GM19463 (cell line): ENCODE measurements around the gene ADAM23.

Experiments
- ATAC-seq: cut with Tn5 transposase; IDR thresholded peaks from one replicate; pipeline ENCODE4 v1.9.1; 2021; ENCODE audit warnings: mild to moderate bottlenecking, moderate library complexity; ENCODE audit not compliant: unreplicated experiment

The ADAM23 gene

DNA sequence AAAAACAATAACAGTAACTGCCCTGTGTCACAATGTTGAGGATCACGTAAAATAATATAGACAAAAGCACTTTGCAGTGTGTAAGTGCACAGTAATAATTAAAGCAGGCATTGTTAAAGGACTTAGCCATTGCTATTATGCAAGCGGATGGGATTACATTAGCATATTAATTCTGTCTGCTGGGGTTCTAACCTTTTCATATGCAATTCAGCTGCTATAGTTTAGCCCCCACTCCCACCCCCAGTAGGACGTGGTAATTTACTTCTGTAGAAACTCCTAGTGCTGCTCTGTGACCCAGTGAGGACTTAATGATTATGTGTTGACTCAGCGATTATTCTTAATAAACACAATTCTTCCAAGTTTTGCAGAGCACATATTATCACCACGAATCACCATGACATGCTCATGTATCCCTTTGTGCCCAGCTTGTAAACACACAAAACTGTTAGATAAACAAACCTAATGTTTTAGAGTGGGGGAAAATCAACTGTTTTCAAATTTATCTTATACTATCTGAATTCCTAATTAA, 5.1 kb upstream of the ADAM23 start:
- ATAC-seq = no peak

DNA sequence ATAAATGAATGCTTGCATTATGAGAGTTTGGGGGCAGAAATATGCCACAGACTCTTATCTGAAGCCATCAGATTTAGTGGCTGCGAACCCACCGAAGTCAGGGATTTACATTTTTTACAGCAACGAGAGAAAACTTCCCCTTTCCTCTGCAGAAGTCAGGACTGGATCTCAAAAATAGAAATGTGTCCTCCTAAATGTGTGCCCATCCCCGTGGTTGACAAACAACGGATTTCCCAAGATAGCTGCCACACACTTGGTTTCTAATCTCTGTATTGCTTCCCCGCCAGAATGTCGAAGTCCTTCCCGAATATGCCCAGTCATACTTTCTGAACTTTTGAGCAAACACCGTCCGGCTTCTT, 879 bp upstream of the ADAM23 start:
- ATAC-seq = no peak

DNA sequence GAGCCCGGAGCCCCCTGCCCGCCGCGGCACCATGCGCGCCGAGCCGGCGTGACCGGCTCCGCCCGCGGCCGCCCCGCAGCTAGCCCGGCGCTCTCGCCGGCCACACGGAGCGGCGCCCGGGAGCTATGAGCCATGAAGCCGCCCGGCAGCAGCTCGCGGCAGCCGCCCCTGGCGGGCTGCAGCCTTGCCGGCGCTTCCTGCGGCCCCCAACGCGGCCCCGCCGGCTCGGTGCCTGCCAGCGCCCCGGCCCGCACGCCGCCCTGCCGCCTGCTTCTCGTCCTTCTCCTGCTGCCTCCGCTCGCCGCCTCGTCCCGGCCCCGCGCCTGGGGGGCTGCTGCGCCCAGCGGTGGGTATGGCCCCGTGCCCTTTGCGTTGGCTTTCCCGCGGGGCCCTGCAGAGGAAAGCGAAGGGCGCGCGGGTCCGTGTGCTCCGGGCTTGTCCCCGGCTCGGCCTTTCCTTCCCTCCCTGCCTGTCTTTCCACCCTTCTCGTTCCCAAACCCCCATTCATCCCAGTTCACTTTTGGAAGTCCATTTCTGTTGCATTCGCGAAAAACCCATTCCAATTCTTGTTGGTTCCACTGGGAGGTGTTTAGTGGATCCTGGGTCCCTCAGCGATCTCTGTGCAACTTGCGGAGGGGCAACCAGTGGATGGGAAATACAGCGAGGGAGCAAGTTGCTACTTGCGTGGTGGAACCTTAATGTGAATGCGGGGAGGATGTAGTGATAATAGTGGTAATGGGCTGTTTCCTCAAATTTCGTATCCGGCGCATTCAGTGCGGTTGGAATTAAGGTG, 599 bp downstream of the ADAM23 start:
- peak; percentile 48 for ATAC-seq

DNA sequence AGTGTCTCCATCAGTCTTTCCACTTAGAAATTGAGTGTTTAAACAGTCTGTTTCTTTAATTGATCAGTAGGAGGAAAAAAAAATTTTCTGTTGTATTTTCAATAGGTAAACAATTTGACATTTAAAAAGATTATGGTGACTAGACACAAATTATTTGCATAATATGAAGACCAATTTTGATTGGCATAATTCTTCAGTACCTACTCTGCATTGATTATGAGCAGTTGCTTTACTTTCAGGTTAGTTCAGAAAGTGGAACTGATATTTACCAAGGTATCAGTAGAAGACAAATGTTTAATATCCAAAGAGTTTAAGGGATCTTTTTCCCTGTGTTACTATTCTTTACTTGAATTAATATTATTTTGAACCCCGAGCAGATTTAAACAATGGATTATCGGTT, 2.6 kb downstream of the ADAM23 start:
- no peak for ATAC-seq

DNA sequence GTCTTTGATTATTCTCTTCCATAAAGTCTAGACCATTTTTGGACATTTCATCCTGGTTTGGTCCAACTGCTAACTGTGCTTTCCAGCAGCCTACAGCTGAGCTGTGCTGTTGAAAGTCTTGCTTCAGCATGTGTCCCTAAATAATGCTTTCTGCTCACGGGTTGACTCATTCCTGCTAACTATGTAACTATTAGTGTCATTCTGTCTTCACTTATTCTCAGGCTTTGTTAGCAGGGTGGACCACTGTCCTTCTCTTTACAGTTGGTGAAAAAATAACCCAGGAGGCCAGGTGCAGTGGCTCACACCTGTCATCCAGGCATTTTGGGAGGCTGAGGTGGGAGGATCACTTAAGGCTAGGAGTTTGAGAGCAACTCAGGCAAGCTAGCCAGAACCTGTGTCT, 8.9 kb downstream of the ADAM23 start:
- ATAC-seq = no peak

DNA sequence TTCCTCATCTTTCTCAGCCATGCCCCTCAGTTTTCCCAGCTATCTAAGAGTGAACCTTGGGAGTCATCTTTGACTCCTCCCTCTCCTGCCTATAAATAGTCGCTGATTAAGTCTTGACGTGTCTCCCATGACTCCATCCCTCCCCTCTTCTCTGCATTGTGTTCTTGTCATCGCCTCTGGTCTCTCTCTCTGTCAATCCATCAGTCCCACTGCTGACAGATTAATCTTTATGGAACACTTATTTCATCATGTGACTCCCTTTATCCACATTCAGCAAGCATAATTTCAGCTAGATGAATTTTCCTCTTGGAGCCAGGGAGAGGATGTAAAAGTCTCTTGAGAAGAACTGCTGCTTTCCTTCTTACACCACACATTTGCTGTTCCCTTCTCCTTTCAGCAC, 9.4 kb downstream of the ADAM23 start:
- no peak for ATAC-seq

DNA sequence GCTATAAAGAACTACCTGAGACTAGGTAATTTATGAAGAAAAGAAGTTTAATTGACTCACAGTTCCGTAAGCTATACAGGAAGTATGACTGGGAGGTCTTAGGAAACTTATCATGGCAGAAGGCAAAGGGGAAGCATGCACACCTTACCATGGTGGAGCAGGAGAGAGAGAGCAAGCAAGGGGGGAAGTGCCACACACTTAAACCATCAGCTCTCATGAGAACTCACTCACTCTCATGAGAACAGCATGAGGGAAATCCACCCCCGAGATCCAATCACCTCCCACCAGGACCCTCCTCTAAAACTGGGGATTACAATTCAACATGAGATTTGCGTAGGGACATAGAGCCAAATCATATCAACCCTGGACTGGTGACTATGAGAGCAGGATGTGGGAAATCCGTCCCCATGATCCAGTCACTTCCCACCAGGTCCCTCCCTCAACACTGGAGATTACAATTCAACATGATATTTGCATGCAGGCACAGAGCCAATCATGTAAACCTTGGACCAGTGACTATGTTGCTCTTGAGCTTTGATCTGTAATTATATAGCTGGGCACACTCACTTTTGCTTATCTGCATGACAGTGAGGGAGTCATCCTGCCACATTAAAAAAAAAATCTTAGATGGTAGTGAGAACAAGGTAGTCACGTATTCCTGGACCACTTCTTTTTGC, 12.9 kb downstream of the ADAM23 start:
- no peak for ATAC-seq

DNA sequence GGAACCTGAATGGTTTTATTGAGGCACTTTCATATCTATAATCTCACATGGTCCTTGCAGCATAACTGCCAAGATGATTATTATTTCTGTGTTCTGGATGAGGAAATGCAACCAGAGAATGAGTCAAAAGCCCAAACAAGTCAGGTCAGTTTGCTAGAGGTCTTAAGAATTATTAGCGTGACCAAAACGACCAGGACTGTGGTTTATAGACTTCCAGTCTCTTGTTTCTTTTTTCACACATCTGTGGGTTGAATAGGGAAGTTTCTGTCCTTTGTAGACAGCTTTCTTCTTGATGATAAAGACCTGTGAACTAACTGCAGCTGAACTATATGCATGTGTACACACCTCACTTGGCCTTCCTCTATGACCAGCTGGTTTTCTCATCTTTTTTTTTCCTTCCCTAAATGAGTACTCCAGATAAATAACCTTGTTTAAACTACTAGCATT, 13.9 kb downstream of the ADAM23 start:
- peak; percentile 86 for ATAC-seq

DNA sequence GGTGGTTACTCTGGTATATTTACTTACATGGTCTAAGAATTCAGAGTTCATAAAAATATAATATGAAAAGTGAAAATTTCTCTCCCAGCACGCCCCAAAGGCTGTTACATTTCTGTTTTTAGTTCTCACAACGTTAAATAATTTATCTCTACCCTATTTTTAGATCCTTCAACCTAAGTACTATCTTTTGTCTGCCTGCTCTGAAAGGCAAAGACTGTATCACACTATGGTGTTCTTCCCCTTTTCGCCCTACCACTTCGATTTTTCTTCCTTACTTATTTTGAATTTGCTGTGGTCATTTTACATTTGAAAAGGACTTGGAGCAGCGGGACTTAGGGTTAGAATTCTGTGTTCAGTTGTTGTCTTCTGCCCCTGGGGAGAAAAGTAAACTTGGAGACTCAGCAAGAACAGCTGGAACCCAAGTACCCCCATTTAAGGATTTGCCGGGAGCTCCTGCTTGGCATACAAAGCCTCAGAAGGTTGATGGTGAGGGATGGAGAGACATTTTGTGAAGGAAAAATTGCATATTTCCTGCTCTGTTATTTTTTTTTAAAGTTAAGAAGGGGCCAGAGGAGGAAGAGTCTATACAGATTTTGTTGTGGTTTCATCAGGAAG, 19.0 kb downstream of the ADAM23 start:
- ATAC-seq = no peak

DNA sequence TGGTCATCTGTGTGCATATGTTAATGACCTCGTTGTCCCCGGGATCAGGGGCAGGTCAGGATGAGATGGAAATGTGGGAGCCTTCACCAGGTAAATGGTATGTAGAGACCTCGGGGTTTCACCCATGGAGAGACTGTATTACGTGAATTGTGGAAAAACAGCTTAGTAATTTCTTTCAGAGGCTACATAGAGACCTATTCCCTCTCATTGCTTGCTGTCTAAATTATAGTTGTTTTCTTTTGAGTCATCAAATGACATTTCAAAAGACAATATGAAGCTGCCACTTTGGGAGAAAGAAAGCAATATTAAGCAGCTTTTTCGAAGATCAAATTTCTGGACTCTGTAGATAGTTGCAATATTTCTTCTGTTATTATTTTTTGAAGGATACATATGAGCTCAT, 20.4 kb downstream of the ADAM23 start:
- no peak for ATAC-seq

DNA sequence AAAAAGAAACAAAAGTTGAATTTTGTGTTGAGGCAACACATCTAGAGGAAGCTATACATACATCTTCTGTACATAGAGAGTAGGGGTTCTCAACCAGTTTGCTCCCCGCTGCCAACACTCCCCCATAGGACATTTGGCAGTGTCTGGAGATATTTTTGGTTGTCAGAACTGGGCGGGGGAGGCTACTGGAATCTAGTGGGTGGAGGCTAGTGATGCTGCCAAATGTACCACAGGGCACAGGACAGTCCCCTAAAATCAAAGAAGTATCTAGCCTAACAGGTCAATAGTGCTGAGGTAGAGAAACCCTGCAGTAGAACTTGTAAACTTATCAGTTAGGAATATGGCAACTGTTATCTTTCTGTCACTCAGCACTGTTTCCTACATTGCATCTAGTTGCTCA, 21.3 kb downstream of the ADAM23 start:
- no peak for ATAC-seq

DNA sequence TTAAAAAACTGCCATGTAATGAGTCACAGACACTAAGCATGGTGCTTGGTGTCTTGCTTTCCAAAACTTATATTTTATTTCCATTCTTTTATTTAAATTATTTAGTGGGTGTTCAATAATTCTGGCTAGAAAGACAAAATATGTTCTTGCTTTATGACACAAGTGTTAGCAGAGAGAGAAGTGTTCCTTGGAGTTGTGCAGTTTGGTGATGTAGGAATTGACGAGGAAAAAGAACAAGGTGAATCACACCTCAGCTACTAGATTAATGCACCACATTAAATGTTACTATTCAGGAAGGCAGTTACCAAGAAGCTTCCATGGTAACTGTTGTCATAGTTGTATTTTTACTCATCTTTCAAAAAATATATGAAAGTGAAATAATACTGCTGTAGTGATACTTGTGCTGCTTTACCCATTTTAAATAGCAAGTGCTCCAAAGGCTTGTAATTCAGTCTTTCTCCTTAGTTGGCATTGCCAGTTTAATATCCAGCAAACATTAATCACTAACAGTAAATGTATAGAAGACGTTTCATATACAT, 28.3 kb downstream of the ADAM23 start:
- ATAC-seq = no peak

DNA sequence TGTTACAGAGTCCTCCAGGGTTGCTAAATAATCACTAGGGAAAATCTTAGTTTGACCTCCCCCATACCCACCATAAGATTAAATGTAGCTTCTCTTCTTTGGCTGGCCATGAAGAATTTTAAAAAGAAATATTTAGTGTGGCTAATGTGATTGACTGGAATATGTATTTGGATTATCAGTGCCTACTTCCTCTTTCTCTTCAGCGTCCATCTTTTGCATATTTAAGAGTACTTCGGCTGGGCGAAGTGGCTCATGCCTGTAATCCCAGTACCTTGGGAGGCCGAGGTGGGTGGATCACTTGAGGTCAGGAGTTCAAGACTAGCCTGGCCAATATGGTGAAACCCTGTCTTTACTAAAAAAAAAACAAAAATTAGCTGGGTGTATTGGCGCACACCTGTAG, 28.8 kb downstream of the ADAM23 start:
- no peak for ATAC-seq

DNA sequence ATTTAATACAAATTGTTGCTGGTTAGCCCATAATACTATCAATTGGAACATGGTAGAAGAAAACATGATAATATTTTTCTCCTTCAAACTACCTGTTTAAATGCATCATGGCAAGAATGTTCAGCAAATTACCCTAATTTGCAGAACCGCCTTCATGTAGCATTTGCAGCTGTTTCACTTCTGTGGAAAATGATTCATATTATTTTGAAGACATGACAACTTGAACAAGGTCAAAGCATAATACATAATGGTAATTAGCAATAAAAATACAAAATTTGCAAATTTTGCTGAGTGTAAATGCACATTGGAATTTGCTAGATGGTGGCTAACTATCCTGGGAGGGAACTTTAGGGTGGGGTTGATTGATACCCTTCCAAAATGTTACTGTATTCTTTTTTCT, 30.8 kb downstream of the ADAM23 start:
- no peak for ATAC-seq

DNA sequence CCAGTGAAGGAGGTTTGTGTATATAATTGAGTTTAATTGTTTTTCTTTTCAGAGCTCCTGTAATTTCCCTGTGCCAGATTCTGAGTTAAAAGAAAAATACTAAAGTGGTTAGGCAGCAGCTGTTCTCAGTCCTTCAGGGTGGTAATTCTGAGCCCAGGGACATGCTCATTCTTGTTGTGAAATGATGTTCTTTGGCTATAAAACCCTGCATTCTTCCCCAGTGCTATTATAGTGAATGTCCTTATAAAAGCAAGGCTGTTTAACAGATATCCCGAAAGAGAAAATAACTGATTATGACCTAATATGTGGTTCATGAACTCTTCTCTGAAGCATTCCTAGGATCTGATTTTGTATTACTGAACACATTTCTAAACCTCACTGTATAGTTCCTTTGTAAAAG, 34.0 kb downstream of the ADAM23 start:
- ATAC-seq = no peak

DNA sequence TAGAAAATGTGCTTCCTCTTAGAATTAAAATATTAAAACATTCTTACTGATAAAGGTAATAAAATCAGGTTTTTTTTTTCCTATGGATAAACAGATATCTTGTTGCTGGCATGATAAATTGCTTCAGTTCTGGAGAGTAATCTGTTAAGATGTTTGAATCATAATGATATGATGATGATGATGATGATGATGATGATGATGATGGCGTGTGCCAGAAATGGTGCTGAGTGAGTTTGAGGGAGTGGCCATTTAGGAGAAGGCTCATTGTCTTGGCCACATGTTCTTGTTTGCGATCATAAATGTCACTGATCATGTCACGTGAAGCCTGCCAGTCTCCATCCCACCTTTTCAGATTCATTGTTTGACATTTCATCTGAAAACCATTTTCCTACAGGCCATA, 35.0 kb downstream of the ADAM23 start:
- no peak for ATAC-seq

DNA sequence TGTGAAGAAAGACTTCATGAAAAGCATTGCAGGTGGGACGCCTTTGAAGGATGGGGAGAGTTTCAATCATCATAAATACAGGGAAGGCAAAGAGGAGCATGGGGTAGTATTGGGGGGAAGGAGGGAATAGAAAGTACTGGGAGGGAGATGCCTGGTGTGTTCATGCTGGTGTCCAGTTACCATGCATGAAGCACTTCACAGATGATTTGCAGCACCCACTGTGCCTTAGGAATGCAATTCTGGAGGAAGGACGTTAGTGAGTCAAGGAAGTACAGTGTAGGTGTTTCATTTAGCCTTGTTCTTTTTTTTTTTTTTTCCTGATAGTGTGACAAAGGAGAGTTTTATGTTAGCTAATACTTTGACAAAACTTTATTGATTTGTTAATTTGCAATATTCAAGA, 36.8 kb downstream of the ADAM23 start:
- no peak for ATAC-seq

DNA sequence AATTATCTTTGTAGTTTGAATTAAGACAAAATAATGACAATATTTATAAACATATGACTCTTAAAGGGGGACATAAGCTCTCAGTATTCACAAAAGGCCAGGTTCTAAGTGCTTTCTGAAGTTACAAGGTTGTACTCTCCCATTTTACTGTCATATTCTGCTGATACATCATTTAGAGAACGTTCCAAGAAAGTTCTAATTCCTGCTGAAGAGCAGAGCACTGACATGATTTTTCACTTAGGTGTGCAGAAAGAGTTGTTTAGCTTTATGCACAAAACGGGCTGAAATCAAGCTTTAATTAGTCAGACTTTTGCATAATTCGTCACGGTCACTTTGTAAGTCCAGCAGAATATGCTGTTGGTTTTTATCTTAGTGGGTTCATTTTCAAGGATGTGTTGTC, 37.3 kb downstream of the ADAM23 start:
- ATAC-seq = no peak

DNA sequence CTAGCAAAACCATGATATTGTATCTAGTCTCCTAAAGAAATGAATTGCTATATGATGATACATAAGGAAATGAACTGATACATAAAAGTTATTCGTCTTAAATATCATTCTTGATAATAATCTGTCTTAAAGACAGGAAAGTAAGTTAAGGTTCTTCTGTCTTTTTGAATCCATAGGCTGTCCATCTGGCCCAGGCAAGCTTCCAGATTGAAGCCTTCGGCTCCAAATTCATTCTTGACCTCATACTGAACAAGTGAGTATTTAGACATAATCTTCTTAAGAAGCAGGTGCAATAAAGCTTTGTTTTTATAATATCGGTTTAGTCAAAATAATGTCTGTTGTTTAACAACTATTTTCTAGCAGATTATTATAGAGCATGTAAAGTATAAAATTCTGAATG, 37.7 kb downstream of the ADAM23 start:
- ATAC-seq = no peak

DNA sequence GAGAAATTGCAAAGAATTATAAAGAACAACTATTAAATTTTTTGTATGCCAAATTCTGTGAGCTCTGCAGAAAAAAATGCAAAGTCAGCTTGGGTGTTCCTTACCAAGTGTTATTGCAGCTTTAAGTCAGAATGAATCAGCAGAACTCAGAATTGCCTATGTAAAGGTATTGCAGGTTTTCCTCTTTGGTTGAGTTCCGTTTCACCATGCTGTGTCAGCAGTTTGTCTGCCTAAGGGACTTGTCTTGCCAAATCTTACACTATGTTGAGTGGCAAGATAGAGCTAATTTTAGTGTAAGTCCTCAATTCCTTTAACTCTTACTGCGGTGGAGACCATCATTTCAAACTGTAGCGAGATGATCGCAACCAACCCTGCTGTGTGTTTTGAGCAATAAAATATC, 38.8 kb downstream of the ADAM23 start:
- ATAC-seq = no peak

DNA sequence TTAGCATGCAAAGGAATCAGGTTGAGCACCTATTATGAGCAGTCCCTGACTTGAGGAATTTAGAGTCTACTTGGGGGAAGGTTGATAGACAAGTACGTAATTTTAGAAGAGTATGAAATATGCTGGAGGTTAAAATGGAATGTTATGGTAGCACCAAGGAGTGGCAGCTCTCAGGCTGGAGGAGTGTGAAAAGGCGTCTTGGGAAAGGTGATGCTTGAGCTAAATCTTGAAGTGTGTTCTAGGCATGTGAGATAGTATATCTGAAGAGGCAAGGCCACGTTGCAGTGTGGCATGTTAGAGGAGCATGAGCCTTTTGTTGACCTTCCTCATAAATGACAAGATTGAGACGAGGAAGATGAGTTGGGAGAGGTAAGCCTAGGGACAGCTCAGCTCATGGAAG, 39.3 kb downstream of the ADAM23 start:
- no peak for ATAC-seq

DNA sequence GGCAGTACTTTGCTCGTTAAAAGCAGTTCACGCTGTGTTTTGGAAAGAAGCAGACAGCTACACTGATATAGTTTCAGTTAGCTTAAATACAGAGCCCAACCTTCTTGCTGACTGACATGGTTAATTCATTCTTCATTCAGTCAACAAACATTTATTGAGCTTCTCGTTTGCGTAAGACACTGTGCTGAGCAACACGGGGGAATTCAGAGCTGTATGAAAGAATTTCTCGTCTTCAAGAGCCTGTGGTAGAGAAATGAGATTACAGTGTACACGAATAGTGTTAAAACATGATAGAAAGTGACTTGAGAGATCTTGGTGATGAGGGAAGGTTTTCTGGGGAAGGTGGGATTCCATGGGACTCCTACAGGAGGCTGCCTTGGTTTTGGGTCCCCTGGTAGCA, 44.7 kb downstream of the ADAM23 start:
- no peak for ATAC-seq
